Prostate gland (tissue), 2 donors: Measurements from ENCODE around the gene PRRT1.

ENCODE experiments used
- CTCF ChIP-seq, 4 experiments: fragments of 200-600 bp in 2 of 4; fragments of 450-650 bp in 2 of 4; sonication (generic) in 2 of 4; IDR thresholded peaks; 1 replicate in 3 of 4; 2 replicates in 1 of 4; pipeline ENCODE4 v1.5.1; 2016 to 2019; ENCODE audit warnings: antibody characterized with exemption in 4 of 4, mild to moderate bottlenecking in 2 of 4, moderate library complexity in 2 of 4
- POLR2A ChIP-seq: fragments of 450-650 bp; IDR thresholded peaks from one replicate; pipeline ENCODE4 v1.6.1; 2016; ENCODE audit warnings: antibody characterized with exemption, mild to moderate bottlenecking

- TF ChIP-seq CTCF (IDR thresholded peaks at IDR 0.05): peak in 1 of 4 experiments; percentile 11
- TF ChIP-seq POLR2A: peak; percentile 51
These were observed 23.8 kb downstream of the PRRT1 start, which contains the start of gene ATF6B for GRCh38 chr6:32127717-32128592.
